ENCODE results near the gene DENND10. TPM values are rescaled to one million over a fixed set of nuclear protein-coding genes. Genes with fewer than 3 reads are reported as not detected.
"Not testable (repeated sequence)": the region's sequence is repeated elsewhere in the genome, so short reads cannot be mapped to it uniquely, and the experiment has no call there.

DENND10 gene
- total RNA-seq, 1 experiment from 2014 or later, result 15.8 TPM

GRCh38 chr10:119132521-119133345 is 28.8 kb downstream of the DENND10 start:
- intact Hi-C loops (cut with micrococcal nuclease; ENCODE audit: unreplicated experiment), result no loop called here
- Mint-ChIP-seq H3K27me3 (ENCODE audit: unreplicated experiment) (no peaks in the 10 kb centered on the region), H3K27ac (ENCODE audit: unreplicated experiment) (no peak overlapping the region), H3K4me1 (ENCODE audit: low read depth, unreplicated experiment) (no peaks in the 10 kb centered on the region), H3K4me3 (ENCODE audit: low read depth, unreplicated experiment) (no peak overlapping the region), H3K9me3 (ENCODE audit: low read depth, unreplicated experiment) (no peaks in the 10 kb centered on the region), H3K36me3 (ENCODE audit: insufficient read depth, unreplicated experiment) (peaks cover 22% of the 10 kb centered on the region)
- no peak for TF ChIP-seq CTCF (IDR thresholded peaks at IDR 0.05; ENCODE audit: unreplicated experiment)
- BruUV-seq (replicated peaks), result no TSS peak
- CTCF ChIA-PET, result no interaction called here
- DNase-seq, result no peak

- Mint-ChIP-seq H3K27me3 (ENCODE audit: unreplicated experiment) (no peaks in the 10 kb centered on the region), H3K9me3 (ENCODE audit: low read depth, unreplicated experiment) (no peaks in the 10 kb centered on the region), H3K27ac (ENCODE audit: unreplicated experiment) (no peak overlapping the region), H3K4me1 (ENCODE audit: low read depth, unreplicated experiment) (no peaks in the 10 kb centered on the region), H3K36me3 (ENCODE audit: insufficient read depth, unreplicated experiment) (peaks cover 22% of the 10 kb centered on the region), H3K4me3 (ENCODE audit: low read depth, unreplicated experiment) (no peak overlapping the region)
- no TSS peak for BruUV-seq (replicated peaks)
- no peak for TF ChIP-seq CTCF (IDR thresholded peaks at IDR 0.05; ENCODE audit: unreplicated experiment)
- intact Hi-C loops (cut with micrococcal nuclease; ENCODE audit: unreplicated experiment), result no loop called here
- CTCF ChIA-PET, result no interaction called here
- no peak for DNase-seq
Measured at GRCh38 chr10:119133949-119134348, 30.0 kb downstream of the DENND10 start.

- no TSS peak for BruUV-seq (replicated peaks)
- Mint-ChIP-seq H3K9me3 (ENCODE audit: low read depth, unreplicated experiment) (no peaks in the 10 kb centered on the region), H3K27me3 (ENCODE audit: unreplicated experiment) (no peaks in the 10 kb centered on the region), H3K4me3 (ENCODE audit: low read depth, unreplicated experiment) (no peak overlapping the region), H3K4me1 (ENCODE audit: low read depth, unreplicated experiment) (no peaks in the 10 kb centered on the region), H3K27ac (ENCODE audit: unreplicated experiment) (no peak overlapping the region), H3K36me3 (ENCODE audit: insufficient read depth, unreplicated experiment) (peaks cover 14% of the 10 kb centered on the region)
- CTCF ChIA-PET, result no interaction called here
- no peak for DNase-seq
- intact Hi-C loops (cut with micrococcal nuclease; ENCODE audit: unreplicated experiment), result no loop called here
- TF ChIP-seq CTCF (IDR thresholded peaks at IDR 0.05; ENCODE audit: unreplicated experiment), result no peak
Measured at GRCh38 chr10:119135513-119135881, 31.6 kb downstream of the DENND10 start.

GRCh38 chr10:119136084-119136483 is 32.2 kb downstream of the DENND10 start:
- CTCF ChIA-PET, result no interaction called here
- Mint-ChIP-seq H3K9me3 (ENCODE audit: low read depth, unreplicated experiment) (no peaks in the 10 kb centered on the region), H3K27ac (ENCODE audit: unreplicated experiment) (no peak overlapping the region), H3K4me3 (ENCODE audit: low read depth, unreplicated experiment) (no peak overlapping the region), H3K36me3 (ENCODE audit: insufficient read depth, unreplicated experiment) (peaks cover 11% of the 10 kb centered on the region), H3K4me1 (ENCODE audit: low read depth, unreplicated experiment) (no peaks in the 10 kb centered on the region), H3K27me3 (ENCODE audit: unreplicated experiment) (no peaks in the 10 kb centered on the region)
- no TSS peak for BruUV-seq (replicated peaks)
- no peak for TF ChIP-seq CTCF (IDR thresholded peaks at IDR 0.05; ENCODE audit: unreplicated experiment)
- no peak for DNase-seq
- intact Hi-C loops (cut with micrococcal nuclease; ENCODE audit: unreplicated experiment), result no loop called here

- H3K36me3 Mint-ChIP-seq (ENCODE audit: insufficient read depth, unreplicated experiment); H3K27ac Mint-ChIP-seq (ENCODE audit: unreplicated experiment); intact Hi-C loops (cut with micrococcal nuclease; ENCODE audit: unreplicated experiment); H3K27me3 Mint-ChIP-seq (ENCODE audit: unreplicated experiment); H3K9me3 Mint-ChIP-seq (ENCODE audit: low read depth, unreplicated experiment); H3K4me1 Mint-ChIP-seq (ENCODE audit: low read depth, unreplicated experiment); BruUV-seq (replicated peaks); H3K4me3 Mint-ChIP-seq (ENCODE audit: low read depth, unreplicated experiment); DNase-seq: not testable (repeated sequence)
- CTCF ChIA-PET, result interaction anchor here (0.7 kb wide), 1 partner anchor 71 kb away, joined by 7 read pairs; no protein-coding TSS in a partner anchor
Measured at GRCh38 chr10:119137878-119138277, 34.0 kb downstream of the DENND10 start.
